Endodermal cell (in vitro differentiated cells): Measurements from ENCODE around the gene NF1. TPM values are rescaled to one million over a fixed set of nuclear protein-coding genes. Genes with fewer than 3 reads are reported as not detected.

Experiments used
- DNase-seq: peaks from one replicate; pipeline ENCODE4 v3.0.0-alpha.2; 2017
- H3K27ac ChIP-seq: 2 replicates; pipeline ENCODE4 v1.5.1; 2013; ENCODE audit warnings: mild to moderate bottlenecking, low read depth, low read length, moderate library complexity
- H3K27me3 ChIP-seq: 2 replicates; pipeline ENCODE4 v1.6.1; 2013; ENCODE audit warnings: mild to moderate bottlenecking, low read length, moderate library complexity; ENCODE audit not compliant: insufficient read depth, control insufficient read depth, poor library complexity, severe bottlenecking
- H3K36me3 ChIP-seq: 2 replicates; pipeline ENCODE4 v1.7.0; 2013; ENCODE audit warnings: mild to moderate bottlenecking, low read length, moderate library complexity; ENCODE audit not compliant: control insufficient read depth, insufficient read depth
- H3K4me1 ChIP-seq: one replicate; pipeline ENCODE4 v1.7.0; 2013; ENCODE audit warnings: low read length; ENCODE audit not compliant: control insufficient read depth, insufficient read depth
- H3K4me3 ChIP-seq: 2 replicates; pipeline ENCODE4 v1.5.1; 2013; ENCODE audit warnings: mild to moderate bottlenecking, low read length, moderate library complexity
- H3K9ac ChIP-seq: 2 replicates; pipeline ENCODE4 v1.6.1; 2013; ENCODE audit warnings: mild to moderate bottlenecking, low read length, moderate library complexity; ENCODE audit not compliant: poor library complexity, severe bottlenecking; ENCODE audit errors: extremely low read depth
- H3K9me3 ChIP-seq: 2 replicates; pipeline ENCODE4 v1.6.1; 2013; ENCODE audit warnings: mild to moderate bottlenecking, low read length, moderate library complexity; ENCODE audit not compliant: control insufficient read depth
- H3K27ac Mint-ChIP-seq: 2 replicates; pipeline ENCODE4 v1.8.0; 2020; ENCODE audit warnings: mixed read lengths
- H3K27me3 Mint-ChIP-seq: 2 replicates; pipeline ENCODE4 v1.8.0; 2021; ENCODE audit warnings: mild to moderate bottlenecking, mixed read lengths; ENCODE audit not compliant: insufficient read depth
- H3K36me3 Mint-ChIP-seq: 2 replicates; pipeline ENCODE4 v1.8.0; 2020; ENCODE audit warnings: low read depth, mixed read lengths
- H3K4me1 Mint-ChIP-seq: 2 replicates; pipeline ENCODE4 v1.8.0; 2020; ENCODE audit warnings: mixed read lengths
- H3K4me3 Mint-ChIP-seq: 2 replicates; pipeline ENCODE4 v1.8.0; 2020; ENCODE audit warnings: mild to moderate bottlenecking, moderate library complexity, mixed read lengths
- H3K9me3 Mint-ChIP-seq: 2 replicates; pipeline ENCODE4 v1.8.0; 2020; ENCODE audit warnings: mild to moderate bottlenecking, mixed read lengths
- WGBS, 2 experiments: methylation state at CpG; one replicate each; pipeline versions ENCODE4 v1.1.5 to v1.1.7; 2013; ENCODE audit warnings: missing lambda C conversion rate in 2 of 2, mixed read lengths in 1 of 2; ENCODE audit not compliant: insufficient coverage in 1 of 2, insufficient read length in 1 of 2; 5-methylcytosine and 5-hydroxymethylcytosine counted together
- total RNA-seq, 2 donors: library from RNA; stranded (reverse); fragmentation: NEBNext Ultra II Directional in 1 of 2; extraction: Animal tissue kit (Norgen Biotek cat#: 25700) in 1 of 2; gene quantifications; 2 replicates in 1 of 2; 3 replicates in 1 of 2; pipeline ENCODE4 v1.2.1, GENCODE V29; 2021
- TF ChIP-seq, protein P1 (sequence below): fragments of 200-600 bp; sonication (generic); conservative IDR thresholded peaks from 2 replicates; pipeline ENCODE4 v1.5.0; 2021; ENCODE audit warnings: antibody characterized with exemption, mild to moderate bottlenecking

NF1 gene
- total RNA-seq, 2 donors from 2014 or later = 61.9 to 69.3 TPM

DNA sequence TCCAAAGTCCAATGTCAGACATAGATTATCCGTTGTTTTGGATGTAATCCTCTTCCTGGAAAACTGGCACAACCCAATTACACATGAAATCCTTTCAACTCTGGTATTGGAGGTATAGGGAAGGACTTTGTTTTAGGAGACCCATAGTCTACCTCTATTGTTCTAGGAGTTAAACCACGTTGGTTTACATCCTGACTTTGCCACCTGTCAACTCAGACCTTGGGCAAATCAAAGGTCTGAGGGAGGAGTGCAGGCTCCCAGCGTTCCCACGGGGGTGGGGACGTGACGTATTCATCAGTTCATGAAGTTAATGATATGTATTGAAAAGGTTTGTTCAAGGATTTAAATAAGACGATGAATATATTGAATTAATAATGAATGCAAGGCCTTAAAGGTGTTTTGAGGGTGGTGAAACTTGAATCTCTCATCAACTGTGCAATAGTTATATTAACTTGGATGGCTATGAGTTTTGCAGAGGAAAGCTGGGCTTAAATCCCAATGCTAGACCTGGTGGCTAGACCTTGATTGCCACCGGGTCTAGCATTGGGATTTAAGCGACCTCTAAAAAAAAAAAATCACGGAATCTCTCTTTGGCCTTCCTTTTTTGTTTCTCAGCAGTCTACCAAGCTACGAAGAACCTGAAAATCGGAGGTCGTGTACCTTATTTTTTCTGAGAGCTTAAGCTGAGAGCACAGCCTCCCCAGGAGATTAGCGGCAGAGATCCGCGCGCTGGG is 744 bp upstream of the NF1 start:
- peak overlapping the region; percentile 88 for H3K27ac ChIP-seq
- peak; percentile 64 for DNase-seq
- no peaks in the 10 kb centered on the region for H3K9me3 ChIP-seq
- H3K4me3 ChIP-seq = peak overlapping the region; percentile 93
- TF ChIP-seq, protein P1, sequence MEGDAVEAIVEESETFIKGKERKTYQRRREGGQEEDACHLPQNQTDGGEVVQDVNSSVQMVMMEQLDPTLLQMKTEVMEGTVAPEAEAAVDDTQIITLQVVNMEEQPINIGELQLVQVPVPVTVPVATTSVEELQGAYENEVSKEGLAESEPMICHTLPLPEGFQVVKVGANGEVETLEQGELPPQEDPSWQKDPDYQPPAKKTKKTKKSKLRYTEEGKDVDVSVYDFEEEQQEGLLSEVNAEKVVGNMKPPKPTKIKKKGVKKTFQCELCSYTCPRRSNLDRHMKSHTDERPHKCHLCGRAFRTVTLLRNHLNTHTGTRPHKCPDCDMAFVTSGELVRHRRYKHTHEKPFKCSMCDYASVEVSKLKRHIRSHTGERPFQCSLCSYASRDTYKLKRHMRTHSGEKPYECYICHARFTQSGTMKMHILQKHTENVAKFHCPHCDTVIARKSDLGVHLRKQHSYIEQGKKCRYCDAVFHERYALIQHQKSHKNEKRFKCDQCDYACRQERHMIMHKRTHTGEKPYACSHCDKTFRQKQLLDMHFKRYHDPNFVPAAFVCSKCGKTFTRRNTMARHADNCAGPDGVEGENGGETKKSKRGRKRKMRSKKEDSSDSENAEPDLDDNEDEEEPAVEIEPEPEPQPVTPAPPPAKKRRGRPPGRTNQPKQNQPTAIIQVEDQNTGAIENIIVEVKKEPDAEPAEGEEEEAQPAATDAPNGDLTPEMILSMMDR = no peak
- peaks cover 14% of the 10 kb centered on the region for H3K4me1 Mint-ChIP-seq
- H3K27me3 ChIP-seq = no peaks in the 10 kb centered on the region
- H3K4me1 ChIP-seq = no peaks in the 10 kb centered on the region
- H3K4me3 Mint-ChIP-seq = peak overlapping the region; percentile 81
- H3K27ac Mint-ChIP-seq = peak overlapping the region; percentile 95
- peaks cover 8% of the 10 kb centered on the region for H3K36me3 Mint-ChIP-seq
- WGBS, 2 experiments = 24 to 35% methylated on average over 13 to 16 of the region's 17 CpGs
- no peaks in the 10 kb centered on the region for H3K36me3 ChIP-seq
- H3K27me3 Mint-ChIP-seq = no peaks in the 10 kb centered on the region
- peak overlapping the region; percentile 79 for H3K9ac ChIP-seq
- no peaks in the 10 kb centered on the region for H3K9me3 Mint-ChIP-seq

DNA sequence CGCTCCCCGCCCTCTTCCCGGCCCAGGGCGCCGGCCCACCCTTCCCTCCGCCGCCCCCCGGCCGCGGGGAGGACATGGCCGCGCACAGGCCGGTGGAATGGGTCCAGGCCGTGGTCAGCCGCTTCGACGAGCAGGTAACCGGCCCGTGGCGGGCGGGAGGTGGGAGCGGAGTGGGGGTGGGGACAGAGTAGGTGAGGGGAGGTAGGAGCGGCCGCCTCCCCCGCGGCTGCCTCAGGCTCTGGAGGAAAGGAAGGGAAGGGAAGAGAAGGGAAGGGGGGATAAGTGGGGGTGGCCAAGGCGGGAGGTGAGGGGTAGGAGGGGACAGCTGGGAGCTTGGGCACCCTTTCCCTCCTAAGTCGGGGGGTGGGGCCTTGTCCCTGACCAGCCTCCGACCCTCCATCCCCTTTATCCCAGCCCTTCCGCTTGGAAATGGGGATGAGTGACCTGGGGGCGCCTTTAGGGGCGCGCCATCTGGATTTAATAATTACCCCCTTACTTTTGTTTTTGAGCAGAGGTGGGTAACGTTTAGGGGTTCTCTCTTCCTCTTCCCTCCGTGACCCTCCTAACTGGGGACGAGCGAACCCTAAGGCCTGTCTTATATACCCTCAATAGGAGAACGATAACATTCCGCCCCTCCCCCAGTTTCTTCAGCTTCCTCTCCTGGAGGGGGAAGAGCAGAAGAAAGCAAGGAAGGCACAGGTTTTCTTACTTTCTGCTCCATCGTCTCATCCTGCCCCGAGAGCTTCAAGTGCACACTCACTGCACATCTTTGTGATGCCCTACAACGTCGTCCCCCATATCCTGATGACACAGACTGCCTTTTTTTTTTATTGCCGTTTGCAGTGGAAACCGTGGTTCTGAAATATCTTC is 694 bp downstream of the NF1 start:
- H3K36me3 ChIP-seq = peaks cover 3% of the 10 kb centered on the region
- Mint-ChIP-seq H3K27ac (peak overlapping the region; percentile 93), H3K4me3 (peak overlapping the region; percentile 81), H3K4me1 (peaks cover 14% of the 10 kb centered on the region), H3K36me3 (peaks cover 13% of the 10 kb centered on the region), H3K9me3 (no peaks in the 10 kb centered on the region), H3K27me3 (no peaks in the 10 kb centered on the region)
- H3K9ac ChIP-seq = peak overlapping the region; percentile 79
- 0% methylated on average over 1 to 37 of the region's 45 CpGs for WGBS, 2 experiments
- H3K4me3 ChIP-seq = peak overlapping the region; percentile 93
- H3K27me3 ChIP-seq = no peaks in the 10 kb centered on the region
- peak; percentile 95 for DNase-seq
- TF ChIP-seq, protein P1 = no peak
- peak overlapping the region; percentile 88 for H3K27ac ChIP-seq
- no peaks in the 10 kb centered on the region for H3K4me1 ChIP-seq
- H3K9me3 ChIP-seq = no peaks in the 10 kb centered on the region

DNA sequence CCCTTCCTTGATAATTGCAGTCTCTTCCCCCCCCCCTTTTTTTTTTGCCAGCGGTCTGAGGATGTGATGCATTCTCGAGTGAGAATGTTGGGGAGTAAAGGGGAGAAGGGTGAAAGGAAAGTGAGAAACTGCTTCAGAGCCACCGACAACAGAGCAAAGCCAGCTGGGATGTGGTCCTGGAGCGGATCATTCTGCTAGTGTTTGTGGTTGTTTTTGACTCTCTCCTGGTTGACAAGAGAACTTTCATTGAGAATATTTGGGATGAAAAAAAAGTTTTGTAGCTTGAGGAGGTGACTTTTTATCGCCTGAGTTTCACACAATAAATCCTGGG is 1.3 kb downstream of the NF1 start:
- Histone ChIP-seq H3K4me3 (peak overlapping the region; percentile 93), H3K27me3 (no peaks in the 10 kb centered on the region), H3K9ac (peak overlapping the region; percentile 79), H3K4me1 (no peaks in the 10 kb centered on the region), H3K9me3 (no peaks in the 10 kb centered on the region), H3K27ac (no peak overlapping the region), H3K36me3 (peaks cover 3% of the 10 kb centered on the region)
- TF ChIP-seq, protein P1 = no peak
- H3K4me3 Mint-ChIP-seq = peak overlapping the region; percentile 81
- peaks cover 16% of the 10 kb centered on the region for H3K4me1 Mint-ChIP-seq
- 0 to 11% methylated on average over 3 to 4 of the region's 5 CpGs for WGBS, 2 experiments
- DNase-seq = no peak
- no peaks in the 10 kb centered on the region for H3K9me3 Mint-ChIP-seq
- H3K27ac Mint-ChIP-seq = peak overlapping the region; percentile 93
- H3K27me3 Mint-ChIP-seq = no peaks in the 10 kb centered on the region
- peaks cover 15% of the 10 kb centered on the region for H3K36me3 Mint-ChIP-seq
